Fibroblast of villous mesenchyme (primary cell): ENCODE data around the gene CDK10. TPM values are rescaled to one million over a fixed set of nuclear protein-coding genes. Genes with fewer than 3 reads are reported as not detected.
A peak's percentile ranks its signal among the peaks of the same experiment; 100 is the strongest.
"Not testable (repeated sequence)": the region's sequence is repeated elsewhere in the genome, so short reads cannot be mapped to it uniquely, and the experiment has no call there.

Experiments used
- DNase-seq: peaks from one replicate; pipeline ENCODE4 v3.0.0-alpha.2; 2010; ENCODE audit warnings: low read depth
- H3K4me3 ChIP-seq: 2 replicates; pipeline ENCODE4 v1.5.1; 2011; ENCODE audit warnings: low read depth, mild to moderate bottlenecking, low read length
- CTCF ChIP-seq: IDR thresholded peaks from 2 replicates; pipeline ENCODE4 v1.5.1; 2012; ENCODE audit warnings: low read depth, mild to moderate bottlenecking, low read length; ENCODE audit not compliant: insufficient read depth
- total RNA-seq: library from RNA; depleted of rRNA; stranded (reverse); fragments of >200 nt; gene quantifications from 2 replicates; pipeline ENCODE4 v1.2.3, GENCODE V29; 2012

Gene CDK10
- total RNA-seq, 1 donor: 51.0 TPM

- no peak for TF ChIP-seq CTCF
- H3K4me3 ChIP-seq: no peak overlapping the region
- no peak for DNase-seq
Measured at GRCh38 chr16:89695875-89696669, 9.6 kb downstream of the CDK10 start.

DNA sequence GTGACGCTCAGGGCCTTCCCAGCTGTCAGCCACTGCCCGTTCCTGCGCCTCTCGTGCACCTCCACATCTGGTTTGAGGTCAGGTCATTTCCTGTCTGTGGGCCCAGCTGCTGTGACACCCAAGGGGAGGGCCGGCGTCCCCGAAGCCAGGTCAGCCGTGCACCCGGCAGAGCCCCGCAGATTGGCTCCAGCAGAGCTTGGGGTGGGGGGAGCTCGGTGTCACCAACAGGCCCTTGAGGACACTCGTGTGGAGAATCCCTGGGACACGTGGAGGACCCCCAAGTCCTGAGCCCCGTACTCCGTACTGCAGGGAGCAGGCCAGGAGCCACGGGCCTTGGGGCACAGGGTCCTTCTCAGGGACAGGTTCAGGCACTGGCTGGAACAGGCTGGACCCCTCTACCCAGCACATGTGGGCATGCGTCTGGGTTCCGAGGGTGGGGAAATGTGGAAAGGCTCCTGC, 10.2 kb downstream of the CDK10 start:
- no peak overlapping the region for H3K4me3 ChIP-seq
- peak; percentile 38 for DNase-seq
- no peak for TF ChIP-seq CTCF

GRCh38 chr16:89697161-89697615, 10.7 kb downstream of the CDK10 start:
- no peak overlapping the region for H3K4me3 ChIP-seq
- TF ChIP-seq CTCF: no peak
- DNase-seq: no peak

GRCh38 chr16:89697616-89698331, 11.3 kb downstream of the CDK10 start:
- DNase-seq: no peak
- no peak overlapping the region for H3K4me3 ChIP-seq
- TF ChIP-seq CTCF: no peak

GRCh38 chr16:89698717-89699116, 12.2 kb downstream of the CDK10 start:
- DNase-seq, H3K4me3 ChIP-seq: not testable (repeated sequence)

DNA sequence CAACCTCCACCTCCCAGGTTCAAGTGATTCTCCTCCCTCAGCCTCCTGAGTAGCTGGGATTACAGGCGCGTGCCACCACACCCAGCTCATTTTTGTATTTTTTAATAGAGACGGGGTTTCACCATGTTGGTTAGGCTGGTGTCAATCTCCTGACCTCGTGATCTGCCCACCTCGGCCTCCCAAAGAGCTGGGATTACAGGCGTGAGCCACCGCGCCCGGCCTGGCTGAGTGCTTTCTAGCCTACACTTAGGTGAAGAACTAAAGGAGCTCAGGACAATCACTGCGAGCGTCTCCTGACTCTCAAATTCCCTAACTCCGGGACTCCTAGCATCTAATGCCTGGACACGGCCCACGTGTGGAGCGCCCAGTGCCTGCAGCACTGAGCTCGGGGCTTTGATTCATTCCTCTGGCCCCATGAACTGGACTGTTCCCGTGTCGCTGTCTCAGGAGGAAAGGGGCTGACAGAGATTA, 13.2 kb downstream of the CDK10 start:
- not testable (repeated sequence) for DNase-seq
- H3K4me3 ChIP-seq: peak overlapping the region; percentile 36

DNA sequence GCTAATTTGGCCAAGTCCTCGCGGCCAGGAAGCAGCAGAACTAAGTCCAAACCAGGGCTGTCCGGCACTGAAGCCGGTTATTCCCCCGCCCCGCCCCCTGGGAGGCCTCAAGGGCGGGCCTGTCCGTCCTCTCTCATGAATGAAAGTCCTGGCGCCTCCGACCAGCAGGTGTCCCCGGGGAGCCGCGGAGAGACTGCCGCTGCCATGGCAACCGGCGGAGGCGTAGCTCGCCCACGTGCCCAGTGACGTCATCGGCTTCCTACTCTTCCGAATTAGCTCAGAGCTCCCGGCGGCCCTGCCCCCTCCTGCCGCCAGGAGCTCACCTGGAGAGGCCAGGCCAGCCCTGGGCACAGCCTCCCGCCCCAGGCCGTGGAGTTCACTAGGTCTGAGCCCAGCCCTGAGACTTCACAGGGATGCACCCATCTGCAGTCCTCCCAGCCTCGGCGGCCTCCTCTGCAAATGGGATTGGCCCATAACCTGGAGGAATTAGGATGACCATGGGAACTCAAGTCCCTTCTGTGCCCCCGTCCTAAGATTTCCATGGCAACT, 13.7 kb downstream of the CDK10 start:
- peak overlapping the region; percentile 80 for H3K4me3 ChIP-seq
- TF ChIP-seq CTCF: peak; percentile 69
- DNase-seq: peak; percentile 99
